AG09309 (cell line): ENCODE results near the gene SERHL2.
A peak's percentile ranks its signal among the peaks of the same experiment; 100 is the strongest.
"Not testable (repeated sequence)": the region's sequence is repeated elsewhere in the genome, so short reads cannot be mapped to it uniquely, and the experiment has no call there.

Experiments
- DNase-seq: peaks from one replicate; pipeline ENCODE4 v3.0.0-alpha.2; 2010; ENCODE audit warnings: low read depth
- H3K4me3 ChIP-seq: 2 replicates; pipeline ENCODE4 v1.5.1; 2011; ENCODE audit warnings: mild to moderate bottlenecking, low read depth, low read length, moderate library complexity; ENCODE audit not compliant: control insufficient read depth
- TF ChIP-seq, protein P1 (sequence below): IDR thresholded peaks from 2 replicates; pipeline ENCODE4 v1.5.1; 2011; ENCODE audit warnings: mild to moderate bottlenecking, low read depth, low read length, inconsistent platforms; ENCODE audit not compliant: insufficient read depth, control insufficient read depth; ENCODE audit errors: missing control alignments

Gene SERHL2

GRCh38 chr22:42564699-42565098 is 10.9 kb downstream of the SERHL2 start:
- no peak for DNase-seq
- H3K4me3 ChIP-seq: no peak overlapping the region
- TF ChIP-seq, protein P1, sequence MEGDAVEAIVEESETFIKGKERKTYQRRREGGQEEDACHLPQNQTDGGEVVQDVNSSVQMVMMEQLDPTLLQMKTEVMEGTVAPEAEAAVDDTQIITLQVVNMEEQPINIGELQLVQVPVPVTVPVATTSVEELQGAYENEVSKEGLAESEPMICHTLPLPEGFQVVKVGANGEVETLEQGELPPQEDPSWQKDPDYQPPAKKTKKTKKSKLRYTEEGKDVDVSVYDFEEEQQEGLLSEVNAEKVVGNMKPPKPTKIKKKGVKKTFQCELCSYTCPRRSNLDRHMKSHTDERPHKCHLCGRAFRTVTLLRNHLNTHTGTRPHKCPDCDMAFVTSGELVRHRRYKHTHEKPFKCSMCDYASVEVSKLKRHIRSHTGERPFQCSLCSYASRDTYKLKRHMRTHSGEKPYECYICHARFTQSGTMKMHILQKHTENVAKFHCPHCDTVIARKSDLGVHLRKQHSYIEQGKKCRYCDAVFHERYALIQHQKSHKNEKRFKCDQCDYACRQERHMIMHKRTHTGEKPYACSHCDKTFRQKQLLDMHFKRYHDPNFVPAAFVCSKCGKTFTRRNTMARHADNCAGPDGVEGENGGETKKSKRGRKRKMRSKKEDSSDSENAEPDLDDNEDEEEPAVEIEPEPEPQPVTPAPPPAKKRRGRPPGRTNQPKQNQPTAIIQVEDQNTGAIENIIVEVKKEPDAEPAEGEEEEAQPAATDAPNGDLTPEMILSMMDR: no peak

GRCh38 chr22:42565956-42566355 is 12.2 kb downstream of the SERHL2 start:
- no peak for DNase-seq
- TF ChIP-seq, protein P1: no peak
- H3K4me3 ChIP-seq: no peak overlapping the region

DNA sequence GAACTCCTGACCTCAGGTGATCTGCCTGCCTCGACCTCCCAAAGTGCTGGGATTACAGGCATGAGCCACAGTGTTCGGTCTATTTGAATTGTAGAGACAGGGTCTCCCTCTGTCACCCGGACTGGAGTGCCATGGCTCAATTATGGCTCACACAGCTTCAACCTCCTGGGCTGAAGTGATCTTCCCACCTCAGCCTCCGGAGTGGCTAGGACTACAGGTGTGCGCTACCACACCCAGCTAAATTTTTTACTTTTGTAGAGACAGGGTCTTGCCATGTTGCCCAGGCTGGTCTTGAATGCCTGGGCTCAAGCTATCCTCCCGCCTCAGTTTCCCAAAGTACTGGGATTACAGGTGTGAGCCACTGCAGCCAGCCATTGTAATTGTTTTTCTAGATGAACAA is 14.2 kb downstream of the SERHL2 start:
- not testable (repeated sequence) for DNase-seq, H3K4me3 ChIP-seq

DNA sequence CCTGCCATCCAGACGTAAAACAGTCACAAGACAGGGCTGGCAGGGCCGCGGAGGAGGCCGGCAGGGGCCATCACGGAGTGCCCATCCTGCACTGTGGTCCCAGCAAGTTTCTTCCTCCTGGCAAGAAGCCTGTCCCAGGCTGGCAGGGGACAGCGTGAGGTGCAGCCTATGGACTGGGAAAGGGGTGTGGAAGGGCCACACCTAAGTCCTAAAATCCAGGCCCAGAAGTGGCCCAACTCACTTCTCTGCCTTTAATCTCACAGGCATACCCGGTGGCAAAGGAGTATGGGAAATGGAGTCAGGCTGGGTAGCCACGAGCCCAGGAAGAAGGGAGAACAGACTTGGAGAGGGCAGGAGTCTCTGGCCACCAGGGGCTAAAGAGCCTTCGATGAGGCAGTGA is 16.8 kb downstream of the SERHL2 start:
- H3K4me3 ChIP-seq, DNase-seq: not testable (repeated sequence)

- not testable (repeated sequence) for DNase-seq
Measured at GRCh38 chr22:42571068-42571467, 17.3 kb downstream of the SERHL2 start.

DNA sequence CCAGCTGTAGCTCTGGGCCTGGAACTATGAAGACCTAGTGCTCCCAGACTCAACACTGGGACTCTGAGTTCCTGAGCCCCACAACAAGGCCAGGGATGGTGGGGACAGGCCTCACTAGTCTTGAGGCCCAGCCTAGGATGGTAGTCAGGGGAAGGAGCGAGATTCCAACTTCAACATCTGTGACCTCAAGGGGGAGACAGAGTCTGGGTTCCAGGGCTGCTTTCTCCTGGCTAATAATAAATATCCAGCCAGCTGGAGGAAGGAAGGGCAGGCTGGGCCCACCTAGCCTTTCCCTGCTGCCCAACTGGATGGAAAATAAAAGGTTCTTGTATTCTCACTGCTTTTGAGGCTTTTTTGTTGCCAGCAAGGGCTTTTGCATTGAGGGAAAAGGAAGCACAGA is 20.3 kb downstream of the SERHL2 start:
- H3K4me3 ChIP-seq, DNase-seq: not testable (repeated sequence)

More at GRCh38 chr22:42571068-42571467, 17.3 kb downstream of the SERHL2 start:
- H3K4me3 ChIP-seq: not testable (repeated sequence)

DNA sequence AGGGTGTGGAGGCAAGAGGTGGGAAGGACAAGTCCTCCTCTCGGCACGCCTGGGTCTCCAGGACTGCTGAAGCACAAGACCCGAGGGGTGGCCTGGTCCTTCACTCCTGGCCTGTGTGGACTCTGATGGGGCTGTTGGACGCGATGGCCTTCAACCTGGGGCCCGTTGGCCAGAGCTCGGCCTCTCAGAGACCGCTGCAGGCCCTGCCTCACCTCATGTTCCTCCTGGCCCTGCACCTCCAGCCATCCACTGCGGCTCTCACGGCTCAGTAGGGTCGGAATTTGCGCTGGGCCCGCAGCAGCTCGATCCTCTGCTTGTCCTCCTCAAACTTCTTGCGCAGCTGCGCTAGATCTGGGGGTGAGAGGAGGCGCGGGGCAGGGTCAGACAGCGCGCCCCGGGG is 20.7 kb downstream of the SERHL2 start:
- H3K4me3 ChIP-seq, DNase-seq: not testable (repeated sequence)

DNA sequence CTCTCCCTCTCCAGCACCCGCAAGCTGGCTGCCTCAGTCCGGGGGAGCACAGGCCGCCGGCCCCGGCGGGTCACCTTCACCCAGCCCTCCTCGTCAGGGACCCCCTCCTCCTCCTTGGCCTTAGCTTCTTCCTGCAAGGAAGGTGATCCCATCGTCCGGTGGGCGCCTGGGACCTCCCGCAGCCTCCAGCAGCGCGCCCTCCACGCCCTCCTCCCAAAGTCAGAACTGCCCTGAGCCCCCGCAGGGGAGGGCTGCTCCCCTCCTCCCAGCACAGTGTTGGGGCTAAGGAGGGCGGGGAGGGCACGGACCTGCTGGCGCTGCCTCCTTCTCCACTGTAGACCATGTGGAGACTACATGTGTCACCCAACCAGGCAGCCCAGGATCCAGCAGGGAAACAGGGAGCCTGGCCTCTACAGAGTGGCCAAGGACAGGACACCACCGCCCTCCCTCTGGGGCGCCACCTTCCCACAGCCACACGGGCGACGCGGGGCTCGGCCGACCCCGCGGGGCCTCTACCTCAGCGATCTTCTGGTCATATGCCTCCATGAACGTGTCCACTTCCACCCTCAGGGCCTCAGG is 22.3 kb downstream of the SERHL2 start:
- DNase-seq, H3K4me3 ChIP-seq: not testable (repeated sequence)

- DNase-seq, H3K4me3 ChIP-seq: not testable (repeated sequence)
Measured at GRCh38 chr22:42577141-42577540, 23.4 kb downstream of the SERHL2 start.

GRCh38 chr22:42577623-42578240 is 24.0 kb downstream of the SERHL2 start:
- TF ChIP-seq, protein P1: no peak
- DNase-seq: no peak
- no peak overlapping the region for H3K4me3 ChIP-seq

GRCh38 chr22:42580040-42580439 is 26.3 kb downstream of the SERHL2 start:
- not testable (repeated sequence) for H3K4me3 ChIP-seq

DNA sequence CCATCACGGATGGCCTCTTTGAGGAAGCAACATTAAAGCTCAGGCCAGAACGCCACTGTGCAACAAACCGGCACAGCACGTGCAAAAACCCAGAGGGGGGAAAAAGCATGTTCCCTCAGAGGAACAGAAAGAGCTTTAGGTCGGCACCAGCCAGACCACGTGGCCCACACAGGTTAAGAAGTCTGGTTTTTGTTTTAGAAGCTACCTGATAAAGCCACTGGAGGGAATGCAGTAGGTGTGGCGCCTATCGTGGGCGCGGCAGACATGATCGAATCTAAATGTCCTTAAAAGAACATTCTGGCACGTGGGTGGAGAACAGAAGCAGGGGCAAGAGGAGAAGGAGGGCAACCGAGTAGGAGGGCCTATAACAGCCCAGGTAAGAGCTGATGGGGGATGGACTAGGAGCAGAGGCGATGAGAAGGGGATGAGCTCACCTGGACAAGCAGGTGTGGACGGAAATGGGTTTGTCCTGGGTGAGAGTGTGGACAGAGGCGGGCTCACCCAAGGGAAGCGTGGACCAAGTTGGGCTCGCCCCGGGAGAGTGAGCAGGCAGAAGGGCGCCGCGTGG is 27.5 kb downstream of the SERHL2 start:
- not testable (repeated sequence) for DNase-seq
- peak overlapping the region; percentile 57 for H3K4me3 ChIP-seq

More at GRCh38 chr22:42580040-42580439, 26.3 kb downstream of the SERHL2 start:
- DNase-seq: not testable (repeated sequence)
